CD4-positive, alpha-beta T cell treated with Interleukin-2 at 100 ng/mL for 4 hours (primary cell): ENCODE results near the gene ABCA8.

ENCODE experiments used
- DNase-seq: peaks from one replicate; pipeline ENCODE4 v3.0.0-alpha.2; 2020; ENCODE audit warnings: low spot score

ABCA8 gene

GRCh38 chr17:68822719-68823289, 132.4 kb downstream of the ABCA8 start:
- no peak for DNase-seq

- no peak for DNase-seq
Observed at GRCh38 chr17:68821860-68822696, 133.1 kb downstream of the ABCA8 start.

- DNase-seq = no peak
Observed at GRCh38 chr17:68820825-68821481, 134.2 kb downstream of the ABCA8 start.

- DNase-seq = no peak
Observed at GRCh38 chr17:68820476-68820824, 134.7 kb downstream of the ABCA8 start.

GRCh38 chr17:68819465-68819864, 135.7 kb downstream of the ABCA8 start:
- DNase-seq = no peak
